T-helper 1 cell (primary cell): Measurements from ENCODE around the gene GDE1.

ENCODE experiments used
- DNase-seq, 5 donors: peaks; one replicate each; pipeline ENCODE4 v3.0.0-alpha.2; 2012 to 2020

GDE1 gene

DNA sequence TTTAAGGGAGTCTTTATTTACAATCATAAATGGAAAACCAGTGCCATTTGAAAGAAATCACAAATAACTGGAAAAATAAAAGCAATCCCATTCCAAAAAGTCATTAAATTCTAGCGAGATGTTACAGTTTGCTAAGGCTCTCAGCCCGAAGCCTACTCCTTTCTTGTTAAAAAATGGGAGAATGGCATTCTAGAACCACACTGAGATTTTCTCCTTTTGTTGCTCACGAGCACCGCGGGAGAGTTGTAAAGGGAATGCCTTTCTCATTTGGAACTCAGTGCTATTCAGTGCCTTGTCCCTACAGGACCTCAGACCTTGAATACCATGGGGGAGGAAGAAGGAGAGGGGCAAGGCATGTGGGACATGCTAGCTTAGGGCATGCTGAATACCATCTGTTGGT is 36.3 kb downstream of the GDE1 start:
- DNase-seq, result no peak

DNA sequence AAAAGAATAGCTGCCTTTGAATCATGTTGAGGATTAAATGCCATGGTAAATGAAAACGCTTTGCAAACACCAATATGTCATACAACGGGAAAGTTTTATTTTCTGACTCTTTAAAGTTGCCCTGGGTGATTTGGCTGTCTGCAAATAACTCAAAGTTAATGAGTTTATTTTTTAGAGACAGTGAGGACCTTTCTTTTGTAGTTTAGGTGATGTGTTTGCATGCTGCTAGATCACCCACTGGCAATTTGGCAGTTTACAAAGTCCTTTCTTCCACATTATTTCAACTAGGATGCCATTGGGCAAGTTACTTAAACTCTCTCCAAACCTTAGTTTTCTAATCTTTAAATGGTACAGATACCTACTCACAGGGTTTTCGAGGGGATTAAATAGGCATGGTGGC is 37.8 kb downstream of the GDE1 start:
- no peak for DNase-seq

DNA sequence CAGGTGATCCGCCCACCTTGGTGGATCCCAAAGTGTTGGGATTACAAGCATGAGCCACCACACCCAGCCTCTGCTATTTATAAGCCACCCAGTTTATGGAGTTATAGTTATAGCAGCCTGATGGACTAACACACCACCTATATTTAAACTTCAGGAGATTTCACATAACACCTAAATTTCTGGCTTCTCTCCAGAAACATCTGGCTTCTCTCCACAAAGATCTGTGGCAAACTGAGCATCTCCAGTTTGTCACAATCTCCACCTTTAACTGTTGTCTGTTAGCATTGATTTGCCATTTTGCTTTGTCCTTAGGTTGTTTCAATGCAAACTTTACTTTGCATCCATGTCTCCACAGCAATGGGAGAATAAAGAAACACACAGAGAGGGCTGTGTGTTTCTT is 39.6 kb downstream of the GDE1 start:
- DNase-seq, result no peak

DNA sequence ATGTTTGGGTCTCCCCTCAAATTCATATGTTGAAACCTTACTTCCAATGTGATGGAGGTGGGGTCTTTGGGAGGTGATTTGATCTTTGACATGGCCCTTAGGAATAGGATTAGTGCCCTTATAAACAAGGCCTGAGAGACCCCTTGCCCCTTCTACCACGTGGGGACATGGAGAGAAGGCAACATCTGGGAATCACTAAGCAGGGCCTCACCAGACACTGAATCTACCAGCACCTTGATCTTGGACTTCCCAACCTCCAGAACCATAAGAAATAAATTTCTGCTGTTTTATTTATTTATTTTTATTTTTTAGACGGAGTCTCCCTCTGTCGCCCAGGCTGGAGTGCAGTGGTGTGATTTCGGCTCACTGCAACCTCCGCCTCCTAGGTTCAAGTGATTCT is 40.1 kb downstream of the GDE1 start:
- DNase-seq, result no peak

DNA sequence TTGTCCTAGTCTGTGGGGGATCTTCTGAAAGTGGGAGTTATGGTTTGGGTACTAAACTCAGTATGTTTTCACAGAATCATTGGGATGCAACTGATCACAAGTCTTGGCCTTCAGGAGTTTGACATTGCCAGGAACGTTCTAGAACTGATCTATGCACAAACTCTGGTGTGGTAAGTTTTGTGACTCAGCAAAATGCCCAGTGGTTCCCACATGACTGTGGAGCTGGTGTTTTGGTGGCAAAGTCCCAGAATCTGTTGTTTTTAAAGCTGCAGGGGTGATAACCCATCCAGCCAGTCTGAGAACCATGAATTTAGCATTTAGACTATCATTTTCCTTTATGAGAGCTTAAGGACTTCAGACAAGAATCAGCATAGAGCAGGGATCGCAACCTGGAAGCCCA is 40.6 kb downstream of the GDE1 start:
- DNase-seq, result no peak

DNA sequence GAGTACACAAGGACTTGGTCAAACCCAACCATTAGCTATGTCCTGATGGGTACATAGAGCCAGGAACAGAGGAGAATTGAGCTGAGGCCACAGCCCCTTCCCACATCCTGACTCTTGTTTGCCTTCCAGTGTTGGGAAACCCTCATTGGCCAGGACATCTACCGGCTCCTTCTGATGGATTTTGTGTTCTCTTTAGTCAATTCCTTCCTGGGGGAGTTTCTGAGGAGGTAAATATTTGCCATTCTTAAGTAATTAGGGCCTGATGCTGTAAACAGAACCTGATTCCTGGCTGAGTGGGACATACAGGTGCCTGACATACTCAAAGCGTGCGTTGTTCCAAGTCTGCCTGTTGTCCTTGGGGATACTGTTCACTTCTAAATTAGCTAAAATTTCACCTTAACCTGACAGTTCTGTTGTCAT is 42.6 kb downstream of the GDE1 start:
- no peak for DNase-seq

DNA sequence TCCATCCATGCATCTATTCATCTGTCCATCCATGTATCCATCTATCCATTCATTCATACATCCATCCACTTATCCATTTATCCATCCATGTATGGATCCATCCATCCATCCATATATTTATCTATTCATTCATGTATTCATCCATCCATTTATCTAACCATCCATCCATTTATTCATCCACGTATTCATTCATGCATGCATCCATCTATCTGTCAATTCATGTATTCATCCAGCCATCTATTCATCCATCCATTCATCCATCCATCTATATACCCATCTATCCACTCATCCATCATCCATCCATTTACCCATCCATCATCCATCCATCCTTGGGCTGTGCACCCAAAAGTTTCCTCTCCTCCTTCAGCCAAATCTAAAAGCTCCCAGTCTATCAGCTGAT is 43.4 kb downstream of the GDE1 start:
- no peak for DNase-seq

DNA sequence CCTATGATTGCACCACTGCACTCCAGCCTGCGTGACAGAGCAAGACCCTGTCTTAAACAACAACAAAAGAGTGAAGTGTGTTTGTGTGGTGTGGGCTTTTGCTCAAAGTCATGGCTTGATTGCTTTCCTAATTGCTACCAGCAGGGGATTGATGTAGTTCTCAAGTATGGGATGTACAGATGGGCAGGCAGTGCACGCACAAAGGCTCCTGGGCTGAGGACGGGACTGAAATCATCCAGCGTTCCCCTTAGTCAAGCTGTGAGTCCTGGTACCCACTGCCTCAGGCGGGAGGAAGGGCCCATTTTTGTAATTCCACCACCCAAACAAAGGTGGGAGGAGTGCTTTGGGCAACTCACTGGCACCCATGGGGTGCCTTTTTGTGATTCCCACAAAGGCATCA is 47.3 kb downstream of the GDE1 start:
- no peak for DNase-seq

DNA sequence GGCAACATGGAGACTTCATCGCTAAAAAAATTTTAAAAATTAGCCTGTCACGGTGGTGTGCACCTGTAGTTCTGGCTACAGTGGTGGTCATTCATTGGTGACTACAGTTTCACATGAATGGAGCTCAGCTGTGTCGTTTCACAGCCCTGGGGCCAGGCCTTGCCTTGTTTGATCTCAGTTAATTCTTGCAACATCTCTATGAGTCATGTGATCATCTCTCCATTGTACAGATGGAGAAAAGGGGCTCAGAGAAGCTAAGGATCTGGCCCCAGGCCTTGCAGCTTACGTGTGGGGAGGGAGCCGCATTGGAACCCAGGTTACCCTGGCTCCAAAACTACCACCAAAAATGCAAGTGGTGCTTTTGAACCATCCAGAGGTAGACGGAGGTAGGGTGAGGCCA is 49.4 kb downstream of the GDE1 start:
- DNase-seq, result no peak

DNA sequence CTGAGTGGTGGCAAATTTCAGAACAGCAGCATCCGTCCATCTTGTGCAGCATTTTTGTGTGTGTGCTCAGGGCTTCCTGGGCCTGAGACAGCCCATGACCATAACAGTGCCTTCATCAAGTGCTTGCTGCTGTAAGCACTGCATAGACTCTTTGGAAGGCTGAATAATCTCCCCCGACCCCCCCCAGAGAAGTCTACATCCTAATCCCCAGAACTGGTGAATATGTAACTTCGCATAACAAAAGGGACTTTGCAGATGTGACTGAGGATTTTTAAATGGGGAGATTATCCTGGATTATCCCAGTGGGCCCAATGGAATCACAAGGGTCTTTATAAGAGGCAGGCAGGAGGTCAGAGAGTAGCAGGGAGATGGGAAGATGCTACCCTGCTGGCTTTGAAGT is 53.6 kb downstream of the GDE1 start:
- DNase-seq, result no peak

DNA sequence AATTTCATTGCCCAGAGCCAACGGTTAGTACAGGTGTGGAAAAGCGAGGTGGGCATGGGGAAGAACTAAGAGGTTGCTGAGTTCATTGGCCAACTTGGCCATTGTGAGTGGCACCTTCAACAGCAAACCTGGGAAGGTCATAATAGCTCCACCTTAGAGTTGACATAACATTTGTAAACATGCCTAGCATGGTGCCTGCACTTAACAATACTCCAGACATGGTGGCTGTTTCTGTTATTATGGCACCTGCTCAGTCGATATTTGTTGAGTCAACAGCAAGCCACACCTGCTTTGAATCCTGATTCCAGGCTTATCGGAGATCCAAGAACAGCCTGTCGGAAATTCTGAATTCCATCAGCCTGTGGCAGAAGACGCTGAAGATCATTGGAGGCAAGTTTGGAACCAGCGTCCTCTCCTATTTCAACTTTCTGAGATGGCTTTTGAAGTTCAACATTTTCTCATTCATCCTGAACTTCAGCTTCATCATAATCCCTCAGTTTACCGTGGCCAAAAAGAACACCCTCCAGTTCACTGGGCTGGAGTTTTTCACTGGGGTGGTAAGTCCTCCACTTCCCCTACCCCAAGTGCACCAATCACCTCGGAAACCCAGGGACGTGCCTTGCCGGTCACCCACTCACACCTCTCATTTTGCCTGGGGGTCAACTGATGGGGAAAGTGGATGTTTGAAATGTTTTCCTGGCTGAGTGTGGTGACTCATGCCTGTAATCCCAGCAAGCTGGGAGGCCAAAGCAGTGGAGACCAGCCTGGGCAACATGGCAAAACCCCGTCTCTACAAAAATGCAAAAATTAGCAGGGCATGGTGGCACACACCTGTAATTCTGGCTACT is 58.2 kb downstream of the GDE1 start:
- no peak for DNase-seq

DNA sequence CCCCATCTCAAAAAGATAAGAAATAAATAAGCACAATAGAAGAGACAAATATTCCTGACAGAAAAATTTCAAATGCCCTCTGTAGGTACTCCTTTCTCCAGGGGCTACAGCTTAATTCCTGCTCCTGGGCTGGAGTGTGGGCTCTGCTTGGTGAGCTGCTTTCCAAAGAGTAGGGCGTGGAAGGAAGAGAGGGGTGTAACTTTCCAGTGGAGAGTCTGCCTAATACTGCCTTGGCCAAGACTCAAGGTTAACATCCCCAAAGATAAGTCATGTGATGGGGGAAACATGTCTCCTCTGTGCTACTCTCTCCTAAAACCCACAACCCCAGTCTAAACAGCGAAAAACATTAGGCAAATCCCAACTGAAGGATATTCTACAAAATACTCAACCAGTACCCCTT is 61.5 kb downstream of the GDE1 start:
- DNase-seq, result no peak

DNA sequence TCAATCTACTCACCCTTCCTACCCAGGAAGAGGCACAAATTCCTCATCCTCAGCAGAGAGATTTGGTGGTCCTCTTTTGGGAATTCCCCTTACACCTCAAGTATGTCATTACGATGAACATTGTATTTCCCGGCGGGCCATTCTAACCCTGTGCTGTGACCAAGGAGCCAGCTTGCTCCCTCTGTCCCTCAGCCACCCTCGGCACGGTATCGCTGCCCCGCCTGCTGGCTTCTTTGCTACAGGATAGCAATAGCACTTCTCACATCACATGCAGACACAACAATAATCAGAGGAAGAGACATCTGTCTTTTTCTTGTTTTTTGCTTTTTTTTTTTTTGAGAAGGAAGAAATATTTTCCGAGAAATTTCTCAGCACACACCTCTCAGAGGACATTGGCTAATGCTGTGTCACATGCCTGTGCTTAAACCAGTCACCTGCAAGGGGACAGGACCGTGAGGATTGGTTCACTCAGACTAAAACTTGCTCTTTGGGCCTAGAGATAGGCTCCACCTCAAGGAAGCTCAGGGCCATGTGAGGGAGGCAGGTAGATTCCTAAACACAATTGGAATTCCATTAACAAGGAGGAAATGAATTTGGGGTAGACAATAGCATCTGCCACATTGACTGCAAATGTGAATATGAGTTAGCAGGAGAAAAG is 63.0 kb downstream of the GDE1 start:
- DNase-seq, result no peak
